ENCODE data around the gene BRINP1. TPM values are rescaled to one million over a fixed set of nuclear protein-coding genes. Genes with fewer than 3 reads are reported as not detected.

The BRINP1 gene
- total and polyA plus RNA-seq, 12 donors, result 0.03 to 4.0 (median 0.30) TPM

- TF ChIP-seq, protein P1, sequence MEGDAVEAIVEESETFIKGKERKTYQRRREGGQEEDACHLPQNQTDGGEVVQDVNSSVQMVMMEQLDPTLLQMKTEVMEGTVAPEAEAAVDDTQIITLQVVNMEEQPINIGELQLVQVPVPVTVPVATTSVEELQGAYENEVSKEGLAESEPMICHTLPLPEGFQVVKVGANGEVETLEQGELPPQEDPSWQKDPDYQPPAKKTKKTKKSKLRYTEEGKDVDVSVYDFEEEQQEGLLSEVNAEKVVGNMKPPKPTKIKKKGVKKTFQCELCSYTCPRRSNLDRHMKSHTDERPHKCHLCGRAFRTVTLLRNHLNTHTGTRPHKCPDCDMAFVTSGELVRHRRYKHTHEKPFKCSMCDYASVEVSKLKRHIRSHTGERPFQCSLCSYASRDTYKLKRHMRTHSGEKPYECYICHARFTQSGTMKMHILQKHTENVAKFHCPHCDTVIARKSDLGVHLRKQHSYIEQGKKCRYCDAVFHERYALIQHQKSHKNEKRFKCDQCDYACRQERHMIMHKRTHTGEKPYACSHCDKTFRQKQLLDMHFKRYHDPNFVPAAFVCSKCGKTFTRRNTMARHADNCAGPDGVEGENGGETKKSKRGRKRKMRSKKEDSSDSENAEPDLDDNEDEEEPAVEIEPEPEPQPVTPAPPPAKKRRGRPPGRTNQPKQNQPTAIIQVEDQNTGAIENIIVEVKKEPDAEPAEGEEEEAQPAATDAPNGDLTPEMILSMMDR (IDR thresholded peaks at IDR 0.05), result no peak
- Histone ChIP-seq H3K9me3 (no peaks in the 10 kb centered on the region), H3K27ac (no peak overlapping the region), H3K4me1 (no peaks in the 10 kb centered on the region), H3K4me3 (no peak overlapping the region), H3K27me3 (no peaks in the 10 kb centered on the region), H3K36me3 (no peaks in the 10 kb centered on the region)
- DNase-seq (no peak), ATAC-seq (no peak)
- 57 to 66% methylated on average over 3 of the region's 3 CpGs for WGBS, 2 donors
- intact Hi-C loops (cut with DNase I), result no loop called here
Measured at GRCh38 chr9:119409552-119409951, 40.3 kb upstream of the BRINP1 start.

DNA sequence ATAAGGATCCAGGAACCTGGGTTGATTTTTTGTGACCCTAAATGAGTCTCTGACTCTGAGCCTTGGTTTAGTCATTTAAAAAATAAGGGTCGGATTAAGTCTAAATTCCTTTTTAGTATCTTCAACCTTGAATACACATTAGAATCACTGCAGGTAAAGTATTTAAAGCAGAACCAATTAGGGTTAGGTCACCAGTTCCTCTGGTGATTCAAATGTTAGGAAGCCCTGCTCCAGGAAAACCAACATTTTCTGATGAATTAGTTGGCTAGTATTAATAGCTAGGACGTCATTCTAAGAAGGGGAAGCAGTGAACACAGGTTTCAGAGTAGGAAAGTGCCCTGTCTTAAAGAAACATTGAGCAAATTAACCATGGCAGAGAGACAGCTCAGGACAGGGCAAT, 31.4 kb upstream of the BRINP1 start:
- H3K4me1 ChIP-seq, result no peaks in the 10 kb centered on the region
- WGBS, 2 donors, result 50 to 51% methylated on average over 2 of the region's 2 CpGs
- no peaks in the 10 kb centered on the region for H3K27me3 ChIP-seq
- TF ChIP-seq, protein P1 (IDR thresholded peaks at IDR 0.05), result no peak
- no peak overlapping the region for H3K27ac ChIP-seq
- no peak for DNase-seq
- no peaks in the 10 kb centered on the region for H3K36me3 ChIP-seq
- intact Hi-C loops (cut with DNase I), result no loop called here
- ATAC-seq, result no peak
- H3K9me3 ChIP-seq, result no peaks in the 10 kb centered on the region
- no peak overlapping the region for H3K4me3 ChIP-seq

GRCh38 chr9:119398350-119398749, 29.1 kb upstream of the BRINP1 start:
- intact Hi-C loops (cut with DNase I), result no loop called here
- Histone ChIP-seq H3K9me3 (no peaks in the 10 kb centered on the region), H3K4me3 (no peak overlapping the region), H3K4me1 (no peaks in the 10 kb centered on the region), H3K27me3 (no peaks in the 10 kb centered on the region), H3K27ac (no peak overlapping the region), H3K36me3 (no peaks in the 10 kb centered on the region)
- DNase-seq (no peak), ATAC-seq (no peak)
- 65 to 81% methylated on average over 2 of the region's 2 CpGs for WGBS, 2 donors
- TF ChIP-seq, protein P1 (IDR thresholded peaks at IDR 0.05), result no peak

DNA sequence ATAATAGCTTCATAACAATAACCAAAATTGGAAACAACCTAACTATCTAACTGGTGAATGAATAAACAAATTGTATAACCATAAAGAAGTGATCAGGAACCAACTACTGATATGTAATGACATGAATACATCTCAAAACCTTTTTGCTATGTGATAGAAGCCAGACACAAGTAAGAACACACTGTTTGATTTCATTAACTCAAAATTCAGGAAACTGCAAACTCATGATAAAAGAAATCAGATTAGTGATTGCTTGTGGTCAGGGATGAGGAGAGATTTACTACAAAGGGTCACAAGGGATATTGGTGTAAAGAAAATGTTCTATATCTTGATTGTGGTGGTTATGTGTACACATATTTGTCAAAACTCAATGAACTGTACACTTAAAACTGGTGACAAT, 22.6 kb upstream of the BRINP1 start:
- no peak for ATAC-seq

More for the DNA sequence above, 22.6 kb upstream of the BRINP1 start:
- H3K4me1 ChIP-seq, result no peaks in the 10 kb centered on the region
- TF ChIP-seq, protein P1 (IDR thresholded peaks at IDR 0.05), result no peak
- H3K9me3 ChIP-seq, result peaks cover 0 to 3% (median 0%) of the 10 kb centered on the region in 11 donors
- intact Hi-C loops (cut with DNase I), result no loop called here
- H3K36me3 ChIP-seq, result no peaks in the 10 kb centered on the region
- no peak overlapping the region for H3K27ac ChIP-seq
- no peaks in the 10 kb centered on the region for H3K27me3 ChIP-seq
- no peak for DNase-seq
- H3K4me3 ChIP-seq, result no peak overlapping the region
